RWPE1 (cell line): Measurements from ENCODE around the gene ASB13.

Source experiments
- CTCF ChIA-PET: fragments of 350-600 bp; sonication (Branson Sonifier 250); formaldehyde crosslinking; extraction: SDS; loops from one replicate; lab custom pipeline; 2021; lab: Yijun Ruan, JAX
- POLR2A ChIA-PET: fragments of 400-600 bp; formaldehyde crosslinking; extraction: SDS; loops from one replicate; lab custom pipeline; 2020; ENCODE audit warnings: antibody characterized with exemption; ENCODE audit not compliant: low non-redundant PET; lab: Yijun Ruan, JAX
- DNase-seq: peaks from one replicate; pipeline ENCODE4 v3.0.0; 2012; ENCODE audit warnings: low spot score
- H3K27ac ChIP-seq: fragments of 450-650 bp; 2 replicates; pipeline ENCODE4 v1.5.1; 2017
- CTCF ChIP-seq: fragments of 450-650 bp; conservative IDR thresholded peaks from 2 replicates; pipeline ENCODE4 v1.5.1; 2017; ENCODE audit warnings: low read depth, mild to moderate bottlenecking

ASB13 gene

GRCh38 chr10:5591336-5591824 lies 75.0 kb downstream of the ASB13 start:
- ChIA-PET CTCF (interaction anchor here (0.6 kb wide), 1 partner anchor 184 kb away, joined by 3 read pairs; no protein-coding TSS in a partner anchor), POLR2A (no interaction called here)
- peak overlapping the region; percentile 25 for H3K27ac ChIP-seq
- no peak for DNase-seq
- TF ChIP-seq CTCF, result no peak

- CTCF ChIA-PET, result no interaction called here
- DNase-seq, result no peak
- TF ChIP-seq CTCF, result no peak
- POLR2A ChIA-PET, result no interaction called here
- peak overlapping the region; percentile 32; the same call in 1 of the 2 replicates for H3K27ac ChIP-seq
Observed at GRCh38 chr10:5590816-5591215, 75.6 kb downstream of the ASB13 start.

GRCh38 chr10:5589661-5590511 lies 76.5 kb downstream of the ASB13 start:
- DNase-seq, result no peak
- POLR2A ChIA-PET, result no interaction called here

GRCh38 chr10:5589011-5589660 lies 77.3 kb downstream of the ASB13 start:
- CTCF ChIA-PET, result interaction anchor here (0.9 kb wide), 1 partner anchor 34 kb away, joined by 4 read pairs; no protein-coding TSS in a partner anchor
- TF ChIP-seq CTCF, result no peak
- H3K27ac ChIP-seq, result peak overlapping the region; percentile 32; the same call in 1 of the 2 replicates
- no peak for DNase-seq
- POLR2A ChIA-PET, result no interaction called here

More at GRCh38 chr10:5589661-5590511, 76.5 kb downstream of the ASB13 start:
- H3K27ac ChIP-seq, result peak overlapping the region; percentile 32; the same call in 1 of the 2 replicates
- CTCF ChIA-PET, result interaction anchor here (0.9 kb wide), 1 partner anchor 33 kb away, joined by 4 read pairs; no protein-coding TSS in a partner anchor
- no peak for TF ChIP-seq CTCF
